Astrocyte (in vitro differentiated cells and primary cell): ENCODE results near the gene MRPL20. TPM values are rescaled to one million over a fixed set of nuclear protein-coding genes. Genes with fewer than 3 reads are reported as not detected.

Experiments used
- DNase-seq: peaks from one replicate; pipeline ENCODE4 v3.0.0-alpha.2; 2010; ENCODE audit warnings: low read depth
- FAIRE-seq: peaks from 2 replicates; lab custom pipeline; 2011; peaks lifted over from hg19 to GRCh38; lab: Jason Lieb, UNC
- H2AFZ ChIP-seq: 2 replicates; pipeline ENCODE4 v1.6.0; 2012; ENCODE audit warnings: low read depth, low read length, inconsistent platforms
- H3K27ac ChIP-seq: 2 replicates; pipeline ENCODE4 v1.5.1; 2011; ENCODE audit warnings: low read depth, low read length, inconsistent platforms
- H3K27me3 ChIP-seq: 2 replicates; pipeline ENCODE4 v1.6.0; 2011; ENCODE audit warnings: low read length, inconsistent platforms; ENCODE audit not compliant: insufficient read depth
- H3K36me3 ChIP-seq: 2 replicates; pipeline ENCODE4 v1.5.1; 2011; ENCODE audit warnings: low read length, inconsistent platforms; ENCODE audit not compliant: insufficient read depth
- H3K4me1 ChIP-seq: 2 replicates; pipeline ENCODE4 v1.5.1; 2011; ENCODE audit warnings: low read length, inconsistent platforms; ENCODE audit not compliant: insufficient read depth
- H3K4me2 ChIP-seq: 2 replicates; pipeline ENCODE4 v1.6.0; 2012; ENCODE audit warnings: low read length, inconsistent platforms
- H3K4me3 ChIP-seq: 2 replicates; pipeline ENCODE4 v1.5.1; 2011; ENCODE audit warnings: low read depth, mild to moderate bottlenecking, low read length, inconsistent platforms; ENCODE audit not compliant: insufficient read depth
- H3K79me2 ChIP-seq: 2 replicates; pipeline ENCODE4 v1.6.0; 2012; ENCODE audit warnings: mild to moderate bottlenecking, low read length, inconsistent platforms; ENCODE audit not compliant: insufficient read depth
- H3K9ac ChIP-seq: 2 replicates; pipeline ENCODE4 v1.6.0; 2012; ENCODE audit warnings: mild to moderate bottlenecking, low read length, inconsistent platforms
- H3K9me3 ChIP-seq: 2 replicates; pipeline ENCODE4 v1.5.1; 2012; ENCODE audit warnings: low read depth, mild to moderate bottlenecking, low read length, inconsistent platforms; ENCODE audit not compliant: insufficient read depth
- H4K20me1 ChIP-seq: 2 replicates; pipeline ENCODE4 v1.6.0; 2012; ENCODE audit warnings: low read length, inconsistent platforms; ENCODE audit not compliant: insufficient read depth
- H3K27ac Mint-ChIP-seq: one replicate; pipeline ENCODE4 v1.8.0; 2021; ENCODE audit warnings: mild to moderate bottlenecking, mixed read lengths; ENCODE audit not compliant: unreplicated experiment
- H3K27me3 Mint-ChIP-seq: one replicate; pipeline ENCODE4 v1.8.0; 2021; ENCODE audit warnings: low read depth, mixed read lengths; ENCODE audit not compliant: unreplicated experiment
- H3K36me3 Mint-ChIP-seq: one replicate; pipeline ENCODE4 v1.8.0; 2021; ENCODE audit warnings: low read depth, mixed read lengths; ENCODE audit not compliant: unreplicated experiment
- H3K4me1 Mint-ChIP-seq: one replicate; pipeline ENCODE4 v1.8.0; 2021; ENCODE audit warnings: low read depth, mixed read lengths; ENCODE audit not compliant: unreplicated experiment
- H3K4me3 Mint-ChIP-seq: one replicate; pipeline ENCODE4 v1.8.0; 2021; ENCODE audit warnings: mild to moderate bottlenecking, moderate library complexity, mixed read lengths; ENCODE audit not compliant: unreplicated experiment
- H3K9me3 Mint-ChIP-seq: one replicate; pipeline ENCODE4 v1.8.0; 2021; ENCODE audit warnings: mild to moderate bottlenecking, mixed read lengths; ENCODE audit not compliant: unreplicated experiment
- CTCF ChIP-seq: IDR thresholded peaks from 2 replicates; pipeline ENCODE4 v1.5.1; 2011; ENCODE audit warnings: low read depth, mild to moderate bottlenecking, inconsistent platforms, low read length, moderate library complexity; ENCODE audit not compliant: insufficient read depth
- EZH2 ChIP-seq: IDR thresholded peaks from 2 replicates; pipeline ENCODE4 v1.6.1; 2012; ENCODE audit warnings: mild to moderate bottlenecking, low read length, inconsistent platforms; ENCODE audit not compliant: insufficient read depth
- total RNA-seq: library from RNA; stranded (reverse); gene quantifications from 2 replicates; pipeline ENCODE4 v1.2.1, GENCODE V29; 2021

MRPL20 gene
- total RNA-seq, 1 donor from 2014 or later, result 88.5 TPM

- Mint-ChIP-seq H3K9me3 (no peaks in the 10 kb centered on the region), H3K27me3 (peaks cover 2% of the 10 kb centered on the region), H3K4me3 (peak overlapping the region; percentile 72), H3K36me3 (no peaks in the 10 kb centered on the region), H3K4me1 (peaks cover 16% of the 10 kb centered on the region), H3K27ac (no peak overlapping the region)
- Histone ChIP-seq H3K4me1 (peaks cover 9% of the 10 kb centered on the region), H3K4me2 (no peak overlapping the region), H3K9me3 (no peaks in the 10 kb centered on the region), H3K79me2 (no peaks in the 10 kb centered on the region), H3K27me3 (no peaks in the 10 kb centered on the region), H3K9ac (no peak overlapping the region), H2AFZ (no peak overlapping the region), H3K27ac (no peak overlapping the region), H4K20me1 (no peaks in the 10 kb centered on the region), H3K4me3 (no peak overlapping the region), H3K36me3 (no peaks in the 10 kb centered on the region)
- TF ChIP-seq CTCF (no peak), EZH2 (no peak)
- no peak for DNase-seq
- no peak for FAIRE-seq
Observed at GRCh38 chr1:1428174-1428573, 21.1 kb upstream of the MRPL20 start.

GRCh38 chr1:1427820-1428148 lies 20.7 kb upstream of the MRPL20 start:
- H3K4me3 ChIP-seq, result peak overlapping the region; percentile 10
- Mint-ChIP-seq H3K36me3 (no peaks in the 10 kb centered on the region), H3K4me3 (no peak overlapping the region), H3K4me1 (peaks cover 19% of the 10 kb centered on the region), H3K27ac (no peak overlapping the region), H3K9me3 (no peaks in the 10 kb centered on the region), H3K27me3 (peaks cover 2% of the 10 kb centered on the region)
- no peaks in the 10 kb centered on the region for H3K36me3 ChIP-seq
- TF ChIP-seq CTCF, result no peak
- TF ChIP-seq EZH2, result no peak
- no peaks in the 10 kb centered on the region for H3K79me2 ChIP-seq
- H3K27ac ChIP-seq, result no peak overlapping the region
- peaks cover 13% of the 10 kb centered on the region for H3K4me1 ChIP-seq
- H3K9ac ChIP-seq, result no peak overlapping the region
- H3K27me3 ChIP-seq, result no peaks in the 10 kb centered on the region
- H2AFZ ChIP-seq, result no peak overlapping the region
- no peaks in the 10 kb centered on the region for H4K20me1 ChIP-seq
- FAIRE-seq, result no peak
- no peaks in the 10 kb centered on the region for H3K9me3 ChIP-seq
- no peak for DNase-seq
- H3K4me2 ChIP-seq, result peak overlapping the region; percentile 75

GRCh38 chr1:1427106-1427819 lies 20.2 kb upstream of the MRPL20 start:
- FAIRE-seq (no peak), DNase-seq (no peak)
- peak overlapping the region; percentile 10 for H3K4me3 ChIP-seq
- no peaks in the 10 kb centered on the region for H3K79me2 ChIP-seq
- no peaks in the 10 kb centered on the region for H3K9me3 Mint-ChIP-seq
- H3K4me3 Mint-ChIP-seq, result no peak overlapping the region
- peaks cover 22% of the 10 kb centered on the region for H3K4me1 Mint-ChIP-seq
- H3K27ac ChIP-seq, result no peak overlapping the region
- H3K36me3 ChIP-seq, result no peaks in the 10 kb centered on the region
- no peaks in the 10 kb centered on the region for H4K20me1 ChIP-seq
- no peak overlapping the region for H3K27ac Mint-ChIP-seq
- peaks cover 18% of the 10 kb centered on the region for H3K4me1 ChIP-seq
- no peaks in the 10 kb centered on the region for H3K27me3 ChIP-seq
- H3K9me3 ChIP-seq, result no peaks in the 10 kb centered on the region
- no peak overlapping the region for H2AFZ ChIP-seq
- H3K36me3 Mint-ChIP-seq, result no peaks in the 10 kb centered on the region
- H3K27me3 Mint-ChIP-seq, result peaks cover 2% of the 10 kb centered on the region
- TF ChIP-seq EZH2 (no peak), CTCF (no peak)
- H3K9ac ChIP-seq, result no peak overlapping the region
- peak overlapping the region; percentile 75 for H3K4me2 ChIP-seq
